ENCODE data around the gene UBXN1. TPM values are rescaled to one million over a fixed set of nuclear protein-coding genes. Genes with fewer than 3 reads are reported as not detected.
"Not testable (repeated sequence)": the region's sequence is repeated elsewhere in the genome, so short reads cannot be mapped to it uniquely, and the experiment has no call there.

Gene UBXN1
- total RNA-seq, 2 experiments from 2014 or later, result 196 to 222 TPM

GRCh38 chr11:62702246-62702645 is 23.4 kb upstream of the UBXN1 start:
- H3K4me1 Mint-ChIP-seq (ENCODE audit: low read depth), result peaks cover 21% of the 10 kb centered on the region
- no peaks in the 10 kb centered on the region for H3K9me3 ChIP-seq (ENCODE audit: control insufficient read depth in 1 of 2, insufficient read depth in 1 of 2, low read length in 2 of 2)
- peak overlapping the region; percentile 32 for H3K27ac Mint-ChIP-seq
- TF ChIP-seq CTCF (IDR thresholded peaks at IDR 0.05), result no peak
- H3K4me1 ChIP-seq (ENCODE audit: insufficient read depth, low read length), result peaks cover 19% of the 10 kb centered on the region
- ChIA-PET CTCF (no interaction called here), POLR2A (no interaction called here)
- no peak overlapping the region for H3K27ac ChIP-seq (ENCODE audit: low read depth in 1 of 2, low read length in 2 of 2)
- ATAC-seq (ENCODE audit: poor library complexity) (no peak), DNase-seq (peak in 2 of 14 experiments; percentile 41 to 58)
- H3K36me3 Mint-ChIP-seq (ENCODE audit: low read depth), result peaks cover 18% of the 10 kb centered on the region
- no peaks in the 10 kb centered on the region for H3K27me3 ChIP-seq (ENCODE audit: control insufficient read depth in 1 of 2, insufficient read depth in 2 of 2, low read length in 2 of 2)
- no peaks in the 10 kb centered on the region for H3K27me3 Mint-ChIP-seq
- intact Hi-C loops (cut with DNase I, micrococcal nuclease), result no loop called here
- H3K36me3 ChIP-seq (ENCODE audit: insufficient read depth, low read length), result no peaks in the 10 kb centered on the region
- H3K4me3 ChIP-seq (ENCODE audit: low read length), result no peak overlapping the region
- no peak overlapping the region for H3K4me3 Mint-ChIP-seq
- no peaks in the 10 kb centered on the region for H3K9me3 Mint-ChIP-seq

GRCh38 chr11:62694455-62695167 is 15.7 kb upstream of the UBXN1 start:
- intact Hi-C loops (cut with DNase I, micrococcal nuclease), result loop anchor here (1.0 to 2.0 kb wide), 4 partner anchors 101 to 300 kb away; no protein-coding TSS in a partner anchor
- Mint-ChIP-seq H3K27ac (no peak overlapping the region), H3K4me3 (no peak overlapping the region), H3K27me3 (no peaks in the 10 kb centered on the region), H3K4me1 (ENCODE audit: low read depth) (peaks cover 7% of the 10 kb centered on the region), H3K36me3 (ENCODE audit: low read depth) (peaks cover 31% of the 10 kb centered on the region), H3K9me3 (no peaks in the 10 kb centered on the region)
- Histone ChIP-seq H3K4me1 (ENCODE audit: insufficient read depth, low read length) (peaks cover 4% of the 10 kb centered on the region), H3K4me3 (ENCODE audit: low read length) (no peak overlapping the region), H3K27ac (ENCODE audit: low read depth in 1 of 2, low read length in 2 of 2) (no peak overlapping the region), H3K9me3 (ENCODE audit: control insufficient read depth in 1 of 2, insufficient read depth in 1 of 2, low read length in 2 of 2) (no peaks in the 10 kb centered on the region), H3K27me3 (ENCODE audit: control insufficient read depth in 1 of 2, insufficient read depth in 2 of 2, low read length in 2 of 2) (no peaks in the 10 kb centered on the region), H3K36me3 (ENCODE audit: insufficient read depth, low read length) (peaks cover 24% of the 10 kb centered on the region)
- peak; percentile 93 for ATAC-seq (ENCODE audit: poor library complexity)
- POLR2A ChIA-PET, result interaction anchor here (0.6 to 2.0 kb wide), 9 partner anchors 29 to 270 kb away, joined by 3 to 9 read pairs (median 4); partner anchors contain the start of genes C11orf98, CSKMT, HNRNPUL2 and INTS5
- TF ChIP-seq CTCF (IDR thresholded peaks at IDR 0.05), result peak; percentile 89
- CTCF ChIA-PET, result interaction anchor here (0.6 to 2.7 kb wide), 17 partner anchors 8 to 300 kb away, joined by 3 to 14 read pairs (median 4); partner anchors contain the start of genes C11orf98, CSKMT, EML3 and MTA2
- DNase-seq, result peak; percentile 65 to 89 (median 74)

GRCh38 chr11:62693624-62694023 is 14.8 kb upstream of the UBXN1 start:
- peaks cover 24% of the 10 kb centered on the region for H3K36me3 ChIP-seq (ENCODE audit: insufficient read depth, low read length)
- H3K27me3 ChIP-seq (ENCODE audit: control insufficient read depth in 1 of 2, insufficient read depth in 2 of 2, low read length in 2 of 2); H3K4me1 ChIP-seq (ENCODE audit: insufficient read depth, low read length); H3K9me3 Mint-ChIP-seq; H3K4me3 ChIP-seq (ENCODE audit: low read length); H3K27me3 Mint-ChIP-seq; H3K27ac ChIP-seq (ENCODE audit: low read depth in 1 of 2, low read length in 2 of 2); DNase-seq; H3K27ac Mint-ChIP-seq; ATAC-seq (ENCODE audit: poor library complexity); H3K9me3 ChIP-seq (ENCODE audit: control insufficient read depth in 1 of 2, insufficient read depth in 1 of 2, low read length in 2 of 2); H3K4me1 Mint-ChIP-seq (ENCODE audit: low read depth); H3K4me3 Mint-ChIP-seq: not testable (repeated sequence)
- H3K36me3 Mint-ChIP-seq (ENCODE audit: low read depth), result peaks cover 31% of the 10 kb centered on the region
- CTCF ChIA-PET, result interaction anchor here (1.1 to 2.7 kb wide), 5 partner anchors 13 to 269 kb away, joined by 3 to 14 read pairs (median 8); partner anchors contain the start of genes EML3 and ROM1
- intact Hi-C loops (cut with DNase I, micrococcal nuclease), result loop anchor here (1.0 to 2.0 kb wide), 4 partner anchors 100 to 299 kb away; no protein-coding TSS in a partner anchor
- POLR2A ChIA-PET, result interaction anchor here (0.6 to 2.0 kb wide), 8 partner anchors 34 to 302 kb away, joined by 3 to 9 read pairs (median 4); partner anchors contain the start of genes HNRNPUL2, INTS5 and TUT1
